Measurements from ENCODE around the gene SLC25A21. TPM values are rescaled to one million over a fixed set of nuclear protein-coding genes. Genes with fewer than 3 reads are reported as not detected.

SLC25A21 gene
- total RNA-seq, 1 experiment from 2014 or later: 2.1 TPM

DNA sequence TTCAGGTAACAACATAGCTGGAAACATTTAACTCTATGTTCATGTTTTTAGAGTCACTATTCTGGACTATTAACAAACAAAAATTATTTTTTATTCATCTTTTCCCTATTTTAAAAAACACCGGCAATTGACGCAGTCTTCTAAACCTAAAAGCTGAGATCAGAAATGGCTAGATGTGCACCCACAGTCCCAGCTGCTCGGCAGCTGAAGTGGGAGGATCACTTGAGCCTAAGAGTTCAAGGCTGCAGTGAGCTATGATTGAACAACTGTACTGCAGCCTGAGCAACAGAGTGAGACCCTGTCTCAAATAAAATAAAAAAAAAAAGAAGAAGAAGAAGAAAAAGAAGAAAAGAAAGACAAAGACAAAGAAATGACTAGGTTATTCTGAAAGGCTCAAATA lies 446.3 kb downstream of the SLC25A21 start:
- DNase-seq (ENCODE audit: low read depth, low spot score) (no peak), ATAC-seq (no peak)
- Histone ChIP-seq H3K36me3 (ENCODE audit: control insufficient read depth, insufficient read depth, low read length) (no peaks in the 10 kb centered on the region), H3K4me1 (ENCODE audit: control insufficient read depth, insufficient read depth, low read length) (no peaks in the 10 kb centered on the region), H3K4me3 (ENCODE audit: low read depth in 2 of 2, low read length in 2 of 2) (no peak overlapping the region), H3K27me3 (ENCODE audit: control insufficient read depth, insufficient read depth, low read length) (no peaks in the 10 kb centered on the region), H3K9me3 (ENCODE audit: control insufficient read depth, insufficient read depth, low read depth, low read length) (no peaks in the 10 kb centered on the region), H3K27ac (ENCODE audit: low read length) (no peak overlapping the region)
- POLR2A ChIA-PET: no interaction called here
- in situ Hi-C loops (cut with HindIII; ENCODE audit: low pct_unique_long_range_greater_than_20kb, low sequenced_read_pairs): no loop called here
- BruUV-seq (replicated peaks): no TSS peak
- CTCF ChIA-PET: no interaction called here
- intact Hi-C loops (cut with micrococcal nuclease; ENCODE audit: unreplicated experiment): no loop called here
- TF ChIP-seq SIN3A (IDR thresholded peaks at IDR 0.05; ENCODE audit: borderline replicate concordance, insufficient read depth, low read depth, low read length) (no peak), CTCF (IDR thresholded peaks at IDR 0.05) (no peak), TCF7L2 (IDR thresholded peaks at IDR 0.05; ENCODE audit: low read depth, low read length) (no peak), REST (IDR thresholded peaks at IDR 0.05; ENCODE audit: insufficient read depth in 1 of 2, low read depth in 2 of 2, low read length in 1 of 2) (no peak), POLR2AphosphoS5 (IDR thresholded peaks at IDR 0.05; ENCODE audit: low read depth, low read length) (no peak)

GRCh38 chr14:36724162-36724561 lies 448.2 kb downstream of the SLC25A21 start:
- no peak overlapping the region for H3K27ac ChIP-seq (ENCODE audit: low read length)
- no peaks in the 10 kb centered on the region for H3K36me3 ChIP-seq (ENCODE audit: control insufficient read depth, insufficient read depth, low read length)
- H3K9me3 ChIP-seq (ENCODE audit: control insufficient read depth, insufficient read depth, low read depth, low read length): no peaks in the 10 kb centered on the region
- in situ Hi-C loops (cut with HindIII; ENCODE audit: low pct_unique_long_range_greater_than_20kb, low sequenced_read_pairs) (no loop called here), intact Hi-C loops (cut with micrococcal nuclease; ENCODE audit: unreplicated experiment) (no loop called here)
- ChIA-PET POLR2A (no interaction called here), CTCF (no interaction called here)
- H3K4me3 ChIP-seq (ENCODE audit: low read depth in 2 of 2, low read length in 2 of 2): no peak overlapping the region
- H3K4me1 ChIP-seq (ENCODE audit: control insufficient read depth, insufficient read depth, low read length): no peaks in the 10 kb centered on the region
- DNase-seq (ENCODE audit: low read depth, low spot score): no peak
- BruUV-seq (replicated peaks): no TSS peak
- no peak for ATAC-seq
- no peaks in the 10 kb centered on the region for H3K27me3 ChIP-seq (ENCODE audit: control insufficient read depth, insufficient read depth, low read length)
- TF ChIP-seq REST (IDR thresholded peaks at IDR 0.05; ENCODE audit: insufficient read depth in 1 of 2, low read depth in 2 of 2, low read length in 1 of 2) (no peak), POLR2AphosphoS5 (IDR thresholded peaks at IDR 0.05; ENCODE audit: low read depth, low read length) (no peak), SIN3A (IDR thresholded peaks at IDR 0.05; ENCODE audit: borderline replicate concordance, insufficient read depth, low read depth, low read length) (no peak), CTCF (IDR thresholded peaks at IDR 0.05) (no peak), TCF7L2 (IDR thresholded peaks at IDR 0.05; ENCODE audit: low read depth, low read length) (no peak)
